ENCODE measurements around the gene SLC43A1. TPM values are rescaled to one million over a fixed set of nuclear protein-coding genes. Genes with fewer than 3 reads are reported as not detected.

Gene SLC43A1
- total RNA-seq, 1 donor from 2014 or later, result 48.5 TPM

GRCh38 chr11:57477507-57478189 lies 37.9 kb downstream of the SLC43A1 start:
- TF ChIP-seq CTCF (IDR thresholded peaks at IDR 0.05; ENCODE audit: unreplicated experiment), result no peak
- Mint-ChIP-seq H3K27me3 (peaks cover 77% of the 10 kb centered on the region), H3K36me3 (ENCODE audit: insufficient read depth) (no peaks in the 10 kb centered on the region), H3K4me1 (ENCODE audit: low read depth) (peaks cover 3% of the 10 kb centered on the region), H3K27ac (no peak overlapping the region), H3K9me3 (ENCODE audit: low read depth) (no peaks in the 10 kb centered on the region), H3K4me3 (ENCODE audit: low read depth) (no peak overlapping the region)
- no peak for DNase-seq (ENCODE audit: low spot score, unreplicated experiment)

GRCh38 chr11:57476757-57477506 lies 38.6 kb downstream of the SLC43A1 start:
- H3K36me3 Mint-ChIP-seq (ENCODE audit: insufficient read depth), result no peaks in the 10 kb centered on the region
- peaks cover 73% of the 10 kb centered on the region for H3K27me3 Mint-ChIP-seq
- H3K4me1 Mint-ChIP-seq (ENCODE audit: low read depth), result peaks cover 1% of the 10 kb centered on the region
- TF ChIP-seq CTCF (IDR thresholded peaks at IDR 0.05; ENCODE audit: unreplicated experiment), result peak; percentile 46
- no peaks in the 10 kb centered on the region for H3K9me3 Mint-ChIP-seq (ENCODE audit: low read depth)
- DNase-seq (ENCODE audit: low spot score, unreplicated experiment), result no peak
- peak overlapping the region; percentile 20 for H3K27ac Mint-ChIP-seq
- H3K4me3 Mint-ChIP-seq (ENCODE audit: low read depth), result peak overlapping the region; percentile 61

- TF ChIP-seq CTCF (IDR thresholded peaks at IDR 0.05; ENCODE audit: unreplicated experiment), result no peak
- Mint-ChIP-seq H3K4me1 (ENCODE audit: low read depth) (peaks cover 1% of the 10 kb centered on the region), H3K36me3 (ENCODE audit: insufficient read depth) (no peaks in the 10 kb centered on the region), H3K27ac (no peak overlapping the region), H3K4me3 (ENCODE audit: low read depth) (peak overlapping the region; percentile 61), H3K9me3 (ENCODE audit: low read depth) (no peaks in the 10 kb centered on the region), H3K27me3 (peaks cover 68% of the 10 kb centered on the region)
- no peak for DNase-seq (ENCODE audit: low spot score, unreplicated experiment)
Observed at GRCh38 chr11:57476047-57476756, 39.3 kb downstream of the SLC43A1 start.

GRCh38 chr11:57475671-57476046 lies 39.8 kb downstream of the SLC43A1 start:
- Mint-ChIP-seq H3K9me3 (ENCODE audit: low read depth) (no peaks in the 10 kb centered on the region), H3K4me3 (ENCODE audit: low read depth) (peak overlapping the region; percentile 51), H3K27me3 (peaks cover 64% of the 10 kb centered on the region), H3K27ac (no peak overlapping the region), H3K36me3 (ENCODE audit: insufficient read depth) (no peaks in the 10 kb centered on the region), H3K4me1 (ENCODE audit: low read depth) (peaks cover 1% of the 10 kb centered on the region)
- no peak for TF ChIP-seq CTCF (IDR thresholded peaks at IDR 0.05; ENCODE audit: unreplicated experiment)
- no peak for DNase-seq (ENCODE audit: low spot score, unreplicated experiment)

- H3K9me3 Mint-ChIP-seq (ENCODE audit: low read depth), result no peaks in the 10 kb centered on the region
- peaks cover under 1% of the 10 kb centered on the region for H3K4me1 Mint-ChIP-seq (ENCODE audit: low read depth)
- peaks cover 60% of the 10 kb centered on the region for H3K27me3 Mint-ChIP-seq
Observed at GRCh38 chr11:57475191-57475590, 40.3 kb downstream of the SLC43A1 start.

More at GRCh38 chr11:57475191-57475590, 40.3 kb downstream of the SLC43A1 start:
- no peak for TF ChIP-seq CTCF (IDR thresholded peaks at IDR 0.05; ENCODE audit: unreplicated experiment)
- DNase-seq (ENCODE audit: low spot score, unreplicated experiment), result no peak
- Mint-ChIP-seq H3K36me3 (ENCODE audit: insufficient read depth) (no peaks in the 10 kb centered on the region), H3K27ac (no peak overlapping the region), H3K4me3 (ENCODE audit: low read depth) (no peak overlapping the region)

Measured in progenitor cell of endocrine pancreas (in vitro differentiated cells).